GM19328 (cell line): ENCODE results near the gene C2orf72.
"Not testable (repeated sequence)": the region's sequence is repeated elsewhere in the genome, so short reads cannot be mapped to it uniquely, and the experiment has no call there.

ENCODE experiments used
- ATAC-seq: cut with Tn5 transposase; IDR thresholded peaks from one replicate; pipeline ENCODE4 v1.9.1; 2021; ENCODE audit warnings: mild to moderate bottlenecking, moderate library complexity; ENCODE audit not compliant: unreplicated experiment

C2orf72 gene

DNA sequence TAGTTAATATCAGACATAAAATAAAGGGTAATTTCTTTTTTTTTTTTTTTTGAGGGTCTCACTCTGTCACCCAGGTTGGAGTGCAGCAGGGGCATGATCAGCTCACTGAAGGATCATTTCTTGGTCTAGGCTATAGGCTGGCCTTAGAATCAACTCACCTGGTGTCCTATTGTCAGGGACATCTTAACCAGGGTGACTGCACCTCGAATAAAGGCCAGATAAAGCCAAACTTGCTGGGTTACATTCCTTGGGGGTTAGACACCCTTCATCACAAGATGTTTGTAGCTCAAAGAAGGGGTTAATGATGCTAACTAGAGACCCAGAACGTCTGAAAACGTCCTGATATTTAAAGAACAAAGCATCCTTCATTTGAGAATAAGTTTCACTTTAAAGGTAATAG, 23.5 kb upstream of the C2orf72 start:
- ATAC-seq = no peak

DNA sequence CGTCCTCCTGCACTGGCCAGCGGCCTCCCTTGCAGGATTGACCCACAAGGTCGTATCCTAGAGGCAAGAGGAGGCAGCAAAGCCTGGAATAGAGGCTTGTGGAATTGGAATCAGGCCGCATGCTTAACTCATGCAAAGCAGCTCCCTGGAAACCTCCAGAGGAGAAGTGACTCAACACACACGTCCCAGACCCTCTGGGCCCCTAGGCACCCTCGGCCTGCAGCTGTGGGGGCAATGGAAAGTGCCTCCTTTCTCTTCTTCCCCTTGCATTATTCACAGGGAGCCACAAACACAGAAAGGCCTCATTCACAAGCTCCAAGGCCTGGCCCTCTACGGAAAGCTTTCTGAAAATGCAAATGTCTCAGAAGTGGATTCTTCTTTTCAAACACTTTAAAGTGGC, 21.8 kb upstream of the C2orf72 start:
- ATAC-seq = no peak

DNA sequence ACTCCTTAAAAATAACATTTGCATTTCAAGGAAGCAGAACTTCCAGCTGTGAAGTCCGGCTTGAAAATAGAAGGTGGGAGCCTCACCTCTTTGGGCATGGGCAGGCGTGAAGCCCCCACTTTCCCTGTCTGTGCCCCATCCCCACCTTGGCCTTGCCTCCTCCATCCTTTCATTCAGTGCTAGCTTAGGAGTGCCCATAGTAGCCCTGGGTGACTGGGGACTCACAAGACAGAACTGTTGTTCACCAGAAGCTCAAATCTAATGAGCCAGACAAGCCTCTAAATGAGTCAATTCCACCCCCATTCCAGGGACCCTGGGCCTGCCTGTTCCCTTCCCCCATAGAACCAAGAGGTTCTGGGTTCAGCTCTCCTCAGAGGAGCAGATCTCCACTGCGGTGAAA, 21.4 kb upstream of the C2orf72 start:
- ATAC-seq = no peak

DNA sequence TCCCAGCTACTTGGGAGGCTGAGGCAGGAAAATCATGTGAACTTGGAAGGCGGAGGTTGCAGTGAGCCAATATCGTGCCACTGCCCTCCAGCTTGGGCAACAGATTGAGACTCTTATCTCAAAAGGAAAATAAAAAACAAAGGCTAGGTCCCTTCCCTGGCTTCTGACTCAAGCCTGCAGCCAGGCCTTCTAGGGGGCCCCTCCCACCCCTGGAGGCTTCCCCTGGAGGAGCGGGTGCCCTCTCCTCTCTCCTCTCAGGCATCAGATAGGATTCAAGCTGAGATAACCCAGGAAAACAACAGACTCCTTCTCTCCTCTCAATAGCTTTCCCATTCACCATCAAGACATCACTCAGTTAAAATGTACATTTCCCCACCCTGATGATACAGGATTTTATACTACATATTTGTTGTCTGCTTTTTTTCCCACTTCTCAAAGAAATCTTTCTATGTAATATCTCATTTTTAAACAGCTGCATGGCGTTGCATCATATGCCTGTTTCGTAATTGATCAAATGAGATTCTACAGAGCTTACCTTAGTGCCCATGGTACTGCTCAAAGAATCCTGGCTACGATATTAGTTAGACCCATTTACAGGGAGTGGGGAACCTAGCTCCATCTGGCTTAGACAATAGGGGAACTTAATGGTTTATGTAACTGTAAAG, 20.6 kb upstream of the C2orf72 start:
- no peak for ATAC-seq

DNA sequence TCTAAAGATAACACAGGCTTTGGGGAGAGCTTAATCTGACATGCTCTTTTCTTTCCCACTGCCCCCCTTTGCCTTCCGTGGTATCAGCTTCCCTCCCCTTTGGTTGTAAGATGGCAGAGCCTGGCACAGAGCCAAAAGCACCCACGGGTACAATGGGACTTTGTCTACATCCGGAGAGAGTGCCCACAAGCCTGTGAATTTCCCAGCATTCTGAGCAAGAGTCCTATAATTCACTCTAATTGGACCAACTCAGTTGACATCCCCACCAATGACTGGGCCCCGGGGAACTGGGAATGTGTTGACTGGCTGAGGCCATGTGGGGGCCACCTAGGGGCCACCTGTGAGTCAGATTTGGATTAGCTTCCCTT, 20.1 kb upstream of the C2orf72 start:
- ATAC-seq = no peak

DNA sequence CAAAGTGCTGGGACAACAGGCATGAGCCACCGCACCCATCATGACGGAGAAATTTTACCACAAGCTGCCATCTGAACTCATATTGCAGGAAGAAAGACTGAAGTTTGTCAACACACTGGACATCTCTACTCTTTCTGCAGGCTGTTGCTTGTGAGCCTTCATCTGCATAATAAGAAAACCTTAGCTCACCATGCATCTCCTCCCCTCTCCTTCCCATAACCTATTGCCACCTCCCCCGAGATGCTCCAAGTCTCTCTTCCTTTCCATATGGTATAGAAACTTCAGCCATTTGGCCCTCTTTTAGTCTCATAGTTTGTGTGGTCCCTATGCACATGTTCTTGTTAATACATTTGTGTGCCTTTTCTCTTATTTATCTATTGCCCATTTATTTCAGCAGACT, 19.1 kb upstream of the C2orf72 start:
- no peak for ATAC-seq

DNA sequence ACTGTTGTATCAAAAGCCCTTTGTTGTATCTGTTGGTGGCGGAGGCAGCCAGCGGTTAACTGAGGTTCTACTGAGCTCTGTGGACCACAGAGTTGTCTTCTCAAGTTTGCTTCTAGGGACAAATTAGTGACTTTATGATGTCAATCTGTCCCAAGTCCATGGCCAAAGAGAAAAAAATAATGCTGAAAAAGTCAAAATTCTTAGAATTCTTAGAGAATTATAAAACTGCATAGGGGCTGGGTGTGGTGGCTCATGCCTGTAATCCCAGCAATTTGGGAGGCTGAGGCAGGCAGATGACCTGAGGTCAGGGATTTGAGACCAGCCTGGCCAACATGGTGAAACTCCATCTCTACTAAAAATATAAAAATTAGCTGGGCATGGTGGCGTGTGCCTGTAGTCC, 12.3 kb upstream of the C2orf72 start:
- ATAC-seq = not testable (repeated sequence)

DNA sequence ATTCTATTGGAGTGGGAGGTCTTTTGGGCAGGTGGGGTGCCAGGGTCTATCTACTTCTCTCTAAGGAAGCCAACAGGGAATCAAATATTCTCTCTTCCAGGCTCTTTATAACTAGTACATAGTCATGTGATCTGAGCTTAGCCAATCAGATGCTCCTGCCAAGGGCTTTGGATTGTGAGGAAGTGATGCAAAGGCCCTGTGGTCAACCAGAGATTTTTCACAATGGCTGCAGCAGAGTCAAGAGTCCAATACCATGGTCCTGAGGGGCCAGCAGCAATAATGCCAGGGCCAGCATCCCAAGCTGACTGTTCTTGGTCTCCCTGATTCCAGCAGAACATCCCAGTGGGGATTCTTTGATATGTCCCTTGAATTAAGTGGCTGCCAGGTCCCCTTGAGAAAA, 8.4 kb upstream of the C2orf72 start:
- no peak for ATAC-seq

DNA sequence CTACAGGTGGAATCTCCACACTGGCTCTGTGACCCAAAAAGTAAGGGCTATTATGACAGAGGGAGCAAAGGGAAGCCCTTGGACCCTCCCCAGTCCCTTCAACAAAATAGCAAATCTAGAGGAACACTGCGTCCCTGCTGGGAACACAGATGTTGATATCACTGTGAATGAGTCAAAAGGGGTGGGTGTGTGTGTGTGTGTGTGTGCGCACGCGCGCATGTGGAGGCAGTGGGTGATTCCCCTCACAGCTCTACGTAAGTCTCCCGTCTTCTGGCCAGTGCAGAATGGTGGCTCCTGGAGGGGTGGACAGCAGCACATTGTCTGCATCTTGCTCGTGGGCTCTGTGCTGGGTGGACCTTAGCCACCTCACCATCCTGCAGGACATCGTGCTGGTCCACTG, 7.8 kb upstream of the C2orf72 start:
- no peak for ATAC-seq

DNA sequence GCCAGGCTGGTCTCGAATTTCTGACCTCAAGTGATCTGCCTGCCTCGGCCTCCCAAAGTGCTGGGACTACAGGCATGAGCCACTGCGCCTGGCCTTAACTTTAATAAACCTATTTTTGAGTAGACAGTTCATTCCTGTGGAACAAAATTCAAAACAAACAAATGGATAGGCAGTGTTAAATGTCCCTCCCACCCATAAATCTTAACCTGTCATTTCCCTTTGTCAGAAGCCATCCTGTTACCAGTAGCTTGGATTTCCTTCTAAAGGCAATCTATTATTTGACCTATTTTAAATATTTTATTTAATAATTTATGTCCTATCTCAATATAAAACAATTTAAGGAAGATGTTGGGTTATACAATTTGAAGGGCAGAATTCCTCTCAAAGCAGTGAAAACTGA, 6.6 kb upstream of the C2orf72 start:
- ATAC-seq = no peak

DNA sequence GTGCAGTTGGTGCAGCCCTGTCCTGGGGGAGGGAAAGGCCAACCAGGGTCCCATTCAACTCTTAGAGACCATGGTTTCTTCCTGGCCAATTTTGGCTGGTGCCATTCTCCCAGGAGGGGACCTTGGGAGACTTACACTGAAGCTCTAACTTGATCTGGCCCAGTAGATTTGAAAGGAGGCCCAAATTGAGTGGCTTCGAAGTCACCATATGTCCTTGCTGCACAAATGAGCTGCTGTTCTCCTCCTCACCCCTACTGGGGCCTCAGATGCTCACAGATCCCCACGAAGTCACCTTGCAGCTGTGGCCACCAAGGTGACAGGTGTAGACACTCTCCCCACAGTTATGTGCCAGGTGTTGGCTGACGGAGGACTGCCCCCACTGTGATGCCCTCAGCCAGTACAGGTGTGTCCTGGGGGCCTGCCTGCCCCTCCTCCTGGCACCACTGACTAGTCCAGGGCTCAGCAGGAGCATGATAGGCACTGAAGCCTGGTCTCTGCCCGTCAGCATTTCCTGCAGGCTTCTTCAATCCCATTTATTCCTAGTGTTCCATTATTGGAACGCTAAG, 4.7 kb upstream of the C2orf72 start:
- no peak for ATAC-seq

DNA sequence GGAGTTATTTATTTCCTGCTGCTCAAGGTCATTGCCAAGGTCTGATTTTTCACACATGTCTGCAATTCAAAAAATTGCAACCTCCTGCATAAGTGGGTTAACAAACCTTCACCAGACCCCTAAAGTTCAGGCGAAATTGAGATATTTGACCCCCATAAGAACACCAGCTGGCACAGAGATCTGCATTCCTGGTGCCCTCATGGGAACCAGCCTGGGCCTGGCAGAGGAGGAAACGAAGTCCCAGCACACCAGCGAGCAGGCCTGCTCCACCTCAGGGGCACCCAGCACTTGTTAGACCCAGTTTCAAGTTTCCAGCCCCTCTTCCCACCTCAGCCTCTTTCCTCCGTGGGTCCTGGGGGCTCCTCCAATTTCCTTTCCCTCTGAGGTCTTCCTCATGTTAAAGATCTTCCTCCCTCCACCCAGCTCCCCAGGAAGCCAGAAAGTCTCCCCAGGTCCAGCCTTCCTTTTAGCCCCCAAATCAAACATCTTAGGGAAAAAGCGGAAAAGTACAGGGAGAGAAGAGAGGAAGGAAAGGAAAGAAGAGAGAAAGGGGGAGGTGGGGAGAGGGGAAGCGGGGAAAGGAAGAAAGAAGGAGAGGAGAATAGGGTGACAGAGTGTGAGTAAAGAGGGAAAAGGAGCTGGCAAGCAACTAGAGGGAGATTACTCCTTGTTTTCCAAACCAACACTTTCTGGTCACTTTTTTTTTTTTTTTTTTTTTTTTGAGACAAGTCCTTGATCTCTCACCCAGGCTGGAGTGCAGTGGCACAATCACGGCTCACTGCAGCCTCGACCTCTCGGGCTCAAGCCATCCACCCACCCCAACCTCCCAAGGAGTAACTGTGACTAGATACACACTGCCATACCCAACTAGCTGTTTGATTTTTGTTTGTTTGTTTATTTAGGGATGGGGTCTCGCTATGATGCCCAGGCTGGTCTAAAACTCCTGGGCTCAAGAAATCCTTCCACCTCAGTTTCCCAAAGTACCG, 3.9 kb upstream of the C2orf72 start:
- no peak for ATAC-seq

DNA sequence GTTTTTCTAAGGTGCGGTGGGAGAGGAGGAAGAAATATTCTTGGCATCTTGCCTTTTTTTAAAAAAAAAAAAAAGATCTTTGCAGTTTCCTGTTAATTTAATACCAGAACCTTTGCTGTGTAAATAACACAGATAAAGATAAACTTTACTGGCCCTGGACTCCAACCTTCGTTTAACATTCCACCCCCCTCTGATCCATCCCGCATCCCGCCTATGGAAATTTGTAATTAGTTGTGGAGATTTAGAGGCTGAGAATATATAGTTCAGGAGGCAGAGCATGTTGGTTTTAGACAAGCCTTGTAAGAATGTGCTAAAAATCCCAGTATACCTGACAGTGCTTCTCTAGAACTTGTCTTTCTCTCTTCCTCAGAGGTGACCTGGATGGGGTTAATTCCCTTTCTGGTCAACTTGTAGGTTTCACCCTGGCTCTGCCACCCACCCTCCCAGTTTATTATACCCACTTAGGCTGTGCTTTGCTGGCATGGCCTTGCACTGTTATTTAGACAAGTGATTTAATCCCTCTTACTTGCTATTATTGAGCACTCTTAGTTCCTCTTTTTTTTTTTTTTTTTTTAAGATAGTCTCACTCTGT, 2.9 kb upstream of the C2orf72 start:
- ATAC-seq = no peak

DNA sequence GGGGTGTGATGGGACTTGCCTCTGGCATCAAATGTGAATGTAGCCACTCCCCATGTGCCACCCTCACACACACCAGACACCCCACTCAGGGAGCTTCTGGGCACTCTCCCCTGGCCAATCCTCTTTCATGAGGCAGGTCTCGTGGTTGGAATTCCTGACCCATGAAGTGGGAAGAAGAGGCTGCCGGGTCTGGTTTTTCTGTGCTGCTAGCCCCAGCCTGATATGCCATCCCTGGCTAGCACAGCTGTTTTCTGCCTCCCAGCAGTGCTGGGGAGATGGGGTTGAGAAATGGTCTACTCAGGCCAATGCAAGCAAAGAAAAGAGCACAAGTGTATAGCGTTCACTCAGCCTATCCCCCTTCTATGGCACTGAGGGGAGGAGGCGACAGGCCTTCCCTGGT, 1.2 kb upstream of the C2orf72 start:
- no peak for ATAC-seq

DNA sequence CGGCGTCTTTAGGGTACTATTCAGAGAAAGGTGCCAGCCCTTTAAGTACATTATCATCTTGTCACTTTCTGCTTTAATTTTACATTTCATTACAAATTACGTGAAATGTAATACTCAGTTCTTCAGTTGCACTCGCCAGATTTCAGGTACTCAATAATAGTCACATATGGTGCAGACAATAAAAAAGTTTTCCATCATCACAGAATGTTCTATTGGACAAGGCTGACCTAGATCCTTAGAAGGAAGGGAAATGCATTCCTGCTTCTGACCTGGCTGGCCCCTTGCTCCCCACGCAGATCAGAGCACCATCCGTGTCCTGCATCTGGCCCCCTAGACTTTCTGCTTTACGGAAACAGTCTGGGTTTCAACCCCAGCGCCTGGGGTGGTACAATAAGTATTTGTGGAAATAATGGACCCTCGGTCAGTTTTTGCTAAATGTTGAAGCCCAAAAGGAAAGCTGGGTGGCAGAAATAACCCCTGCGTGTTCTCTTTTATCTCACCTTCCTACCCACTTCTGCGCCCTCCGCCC, 681 bp upstream of the C2orf72 start:
- no peak for ATAC-seq

DNA sequence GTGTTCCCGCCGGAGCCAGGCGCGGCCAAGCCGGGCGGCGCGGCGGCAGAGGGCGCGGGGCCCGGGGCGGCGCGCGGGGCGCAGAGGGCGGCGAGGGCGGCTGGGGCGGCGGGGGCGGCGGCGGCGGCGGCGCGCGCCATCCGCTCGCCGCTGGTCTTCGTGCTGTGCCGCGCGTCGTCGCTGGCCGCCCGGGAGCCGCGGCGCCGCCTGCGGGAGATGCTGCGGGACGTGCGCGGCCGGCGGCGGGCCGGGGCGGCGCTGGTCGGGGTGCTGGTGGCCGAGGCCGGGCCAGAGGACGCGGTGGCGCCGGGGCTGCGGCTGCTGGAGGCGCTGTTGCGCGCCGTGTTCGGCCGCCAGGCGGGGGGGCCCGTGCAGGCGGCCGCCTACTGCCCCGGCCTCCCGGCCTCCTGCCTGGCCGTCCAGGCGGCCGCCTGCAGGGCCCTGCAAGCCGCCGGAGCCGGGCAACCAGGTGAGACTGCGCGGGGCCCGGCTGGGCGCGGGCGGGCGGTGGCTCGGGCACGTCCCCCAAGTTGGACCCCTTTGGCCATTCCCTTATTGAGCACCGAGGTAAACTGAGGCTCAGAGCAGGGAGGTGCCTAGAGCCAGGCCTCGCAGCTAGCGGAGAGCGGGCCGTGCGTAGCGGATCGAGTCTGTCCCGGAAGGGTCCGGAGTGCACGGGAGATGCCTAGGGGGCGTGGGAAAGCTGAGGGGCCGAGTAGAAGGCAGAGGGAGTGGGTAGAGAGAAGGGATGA, 584 bp downstream of the C2orf72 start:
- no peak for ATAC-seq

DNA sequence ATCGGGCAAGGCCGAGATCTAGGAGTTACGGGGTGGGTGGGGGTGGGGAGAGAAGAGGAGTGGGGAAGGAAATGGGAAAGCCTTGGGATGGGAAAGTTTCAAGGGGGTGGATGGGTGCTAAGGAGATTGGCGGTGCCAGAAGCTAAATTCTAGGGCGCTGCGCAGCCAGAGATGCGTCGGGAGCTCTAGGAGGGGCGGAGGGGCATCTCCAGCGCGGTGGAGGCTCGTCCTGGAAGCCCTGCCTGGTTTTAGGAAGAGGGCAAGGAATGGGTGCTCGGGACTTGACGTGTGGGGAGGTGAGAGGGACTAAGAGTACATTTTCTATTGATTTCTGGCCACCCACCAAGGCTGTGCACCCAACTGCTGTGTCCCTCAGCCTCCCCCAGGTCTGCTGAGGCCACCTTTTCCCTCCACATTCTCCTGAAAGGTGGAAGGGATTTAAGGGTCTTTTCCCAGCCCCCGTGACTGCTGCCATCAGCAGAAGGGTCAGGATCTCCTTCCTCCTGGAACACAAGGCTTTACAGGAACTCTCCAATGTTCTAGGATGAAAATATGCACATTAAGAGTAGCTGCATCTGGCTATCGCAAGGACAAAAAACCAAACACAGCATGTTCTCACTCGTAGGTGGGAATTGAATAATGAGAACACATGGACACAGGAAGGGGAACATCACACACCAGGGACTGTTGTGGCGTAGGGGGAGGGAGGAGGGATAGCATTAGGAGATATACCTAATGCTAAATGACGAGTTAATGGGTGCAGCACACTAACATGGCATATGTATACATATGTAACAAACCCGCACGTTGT, 1.4 kb downstream of the C2orf72 start:
- ATAC-seq = no peak

DNA sequence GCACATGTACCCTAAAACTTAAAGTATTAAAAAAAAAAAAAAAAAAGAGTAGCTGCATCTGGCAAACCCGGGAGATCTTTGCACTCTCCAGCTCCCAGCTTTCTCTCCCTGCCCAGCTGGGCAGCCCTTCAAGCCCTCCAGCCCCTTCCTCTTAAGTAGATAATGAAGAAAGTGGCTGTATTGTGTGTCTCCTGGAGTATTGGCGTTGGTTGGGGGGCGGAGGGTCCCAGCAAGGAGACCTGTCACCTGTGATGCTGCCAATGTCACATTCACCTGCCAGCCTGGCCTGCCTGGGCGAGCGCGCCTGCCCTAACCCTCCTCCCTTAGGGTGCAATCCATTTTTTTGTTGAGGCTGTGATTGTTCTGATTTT, 2.0 kb downstream of the C2orf72 start:
- no peak for ATAC-seq

DNA sequence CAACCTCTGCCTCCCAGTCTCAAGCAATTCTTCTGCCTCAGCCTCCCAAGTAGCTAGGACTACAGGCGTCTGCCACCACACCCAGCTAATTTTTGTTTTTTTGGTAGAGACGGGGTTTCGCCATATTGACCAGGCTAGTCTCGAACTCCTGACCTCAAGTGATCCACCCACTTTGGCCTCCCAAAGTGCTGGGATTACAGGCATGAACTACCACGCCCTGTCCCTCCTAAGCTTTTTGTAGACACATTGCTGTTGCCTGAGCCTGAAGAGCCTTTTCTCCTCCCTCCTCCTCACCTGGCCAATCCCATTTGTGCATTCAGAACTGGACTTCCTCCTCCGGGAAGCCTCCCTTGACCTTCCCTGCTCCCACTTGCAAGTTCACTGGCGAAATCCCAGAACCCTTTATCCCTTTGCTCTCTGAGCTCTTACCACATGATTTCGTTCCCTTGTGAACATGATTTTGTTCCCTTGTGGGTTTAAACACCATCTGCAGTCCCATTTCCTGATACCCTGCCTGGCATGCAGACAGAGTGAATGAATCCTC, 2.6 kb downstream of the C2orf72 start:
- ATAC-seq = no peak
